Fibroblast of villous mesenchyme (primary cell): ENCODE measurements around the gene NAPSA. TPM values are rescaled to one million over a fixed set of nuclear protein-coding genes. Genes with fewer than 3 reads are reported as not detected.

ENCODE experiments used
- DNase-seq: peaks from one replicate; pipeline ENCODE4 v3.0.0-alpha.2; 2010; ENCODE audit warnings: low read depth
- H3K4me3 ChIP-seq: 2 replicates; pipeline ENCODE4 v1.5.1; 2011; ENCODE audit warnings: low read depth, mild to moderate bottlenecking, low read length
- total RNA-seq: library from RNA; depleted of rRNA; stranded (reverse); fragments of >200 nt; gene quantifications from 2 replicates; pipeline ENCODE4 v1.2.3, GENCODE V29; 2012
- TF ChIP-seq, protein P1 (sequence below): IDR thresholded peaks from 2 replicates; pipeline ENCODE4 v1.5.1; 2012; ENCODE audit warnings: low read depth, mild to moderate bottlenecking, low read length; ENCODE audit not compliant: insufficient read depth

NAPSA gene
- total RNA-seq, 1 donor, result under 0.01 TPM

DNA sequence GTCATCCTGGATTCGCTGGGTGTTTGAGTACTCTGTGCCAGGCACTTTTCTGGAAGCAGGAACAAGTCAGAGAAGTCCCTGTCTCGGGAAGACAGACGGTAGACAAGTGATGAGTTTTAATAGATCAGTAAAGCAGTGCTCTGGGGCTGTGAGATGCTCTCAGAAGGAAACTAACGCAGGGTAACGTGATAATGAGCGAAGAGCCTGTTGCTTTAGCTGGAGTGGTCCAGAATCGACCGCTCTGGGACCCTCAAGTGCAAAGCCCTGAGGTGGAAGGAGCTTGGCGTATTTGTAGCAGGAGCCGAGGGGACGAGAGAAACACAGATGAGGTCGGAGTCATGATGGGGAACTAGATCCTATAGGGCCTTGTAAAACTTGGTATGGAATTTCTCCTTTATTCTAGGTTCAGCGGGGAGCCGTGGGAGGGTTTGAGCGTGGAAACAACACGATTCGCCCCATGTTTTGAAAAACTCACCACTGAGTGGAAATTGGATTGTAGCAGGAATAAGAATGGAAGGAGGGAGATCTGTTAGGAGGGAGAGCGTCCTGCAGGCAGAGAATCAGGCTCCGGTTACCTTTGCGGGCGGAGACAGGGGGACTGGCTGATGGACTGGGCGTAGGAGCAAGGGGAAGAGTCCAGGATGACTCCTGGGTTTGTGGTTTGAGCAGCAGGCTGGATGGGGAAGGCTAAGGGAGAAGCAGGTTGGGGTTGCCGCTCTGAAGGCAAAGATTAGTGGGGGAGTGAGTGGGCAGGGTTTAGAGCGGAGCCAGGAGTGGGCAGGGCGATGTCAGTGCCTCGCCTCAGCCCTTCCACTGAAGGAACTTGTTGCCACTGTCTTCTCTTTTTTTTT lies 19.5 kb upstream of the NAPSA start:
- peak; percentile 16 for DNase-seq
- H3K4me3 ChIP-seq, result peak overlapping the region; percentile 78
- TF ChIP-seq, protein P1, sequence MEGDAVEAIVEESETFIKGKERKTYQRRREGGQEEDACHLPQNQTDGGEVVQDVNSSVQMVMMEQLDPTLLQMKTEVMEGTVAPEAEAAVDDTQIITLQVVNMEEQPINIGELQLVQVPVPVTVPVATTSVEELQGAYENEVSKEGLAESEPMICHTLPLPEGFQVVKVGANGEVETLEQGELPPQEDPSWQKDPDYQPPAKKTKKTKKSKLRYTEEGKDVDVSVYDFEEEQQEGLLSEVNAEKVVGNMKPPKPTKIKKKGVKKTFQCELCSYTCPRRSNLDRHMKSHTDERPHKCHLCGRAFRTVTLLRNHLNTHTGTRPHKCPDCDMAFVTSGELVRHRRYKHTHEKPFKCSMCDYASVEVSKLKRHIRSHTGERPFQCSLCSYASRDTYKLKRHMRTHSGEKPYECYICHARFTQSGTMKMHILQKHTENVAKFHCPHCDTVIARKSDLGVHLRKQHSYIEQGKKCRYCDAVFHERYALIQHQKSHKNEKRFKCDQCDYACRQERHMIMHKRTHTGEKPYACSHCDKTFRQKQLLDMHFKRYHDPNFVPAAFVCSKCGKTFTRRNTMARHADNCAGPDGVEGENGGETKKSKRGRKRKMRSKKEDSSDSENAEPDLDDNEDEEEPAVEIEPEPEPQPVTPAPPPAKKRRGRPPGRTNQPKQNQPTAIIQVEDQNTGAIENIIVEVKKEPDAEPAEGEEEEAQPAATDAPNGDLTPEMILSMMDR, result no peak

DNA sequence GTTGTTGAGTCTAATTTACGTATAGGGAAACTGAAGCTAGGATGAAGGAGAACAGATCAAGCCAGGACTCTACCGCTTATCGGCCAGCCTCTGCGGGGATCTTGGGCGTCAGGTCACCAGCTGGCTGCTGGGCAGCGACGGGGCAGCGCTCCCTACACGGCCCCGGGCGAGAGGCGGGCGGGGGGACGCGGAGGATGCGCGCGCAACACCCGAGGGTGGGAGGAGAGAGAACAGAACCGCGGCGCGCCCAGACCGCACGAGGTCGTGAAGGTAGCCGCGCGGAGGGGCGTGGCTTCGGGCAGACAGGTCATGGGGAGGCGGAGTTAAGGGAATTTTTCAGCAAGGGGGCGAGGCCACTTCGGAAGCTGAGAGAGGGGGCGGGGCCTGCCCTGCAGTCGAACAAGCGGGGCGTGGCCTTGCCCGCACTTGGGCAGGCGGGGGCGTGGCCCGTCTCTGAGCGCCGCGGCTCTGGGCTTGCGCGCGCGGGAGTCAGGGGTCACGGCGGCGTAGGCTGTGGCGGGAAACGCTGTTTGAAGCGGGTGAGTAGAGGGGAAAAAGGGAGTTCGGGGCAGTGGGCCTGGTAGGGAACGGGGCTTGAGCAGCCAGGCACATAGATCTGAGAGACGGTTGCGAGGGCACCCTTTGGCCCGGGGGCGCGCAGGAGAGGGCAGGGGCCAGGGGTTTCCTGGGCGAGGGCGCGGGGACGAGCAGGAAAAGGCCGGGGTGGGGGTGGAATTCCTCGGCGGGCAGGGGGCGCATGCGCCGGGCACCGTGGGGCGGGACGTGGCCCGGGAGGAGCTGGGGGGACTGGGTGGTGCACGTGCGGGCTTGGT lies 18.6 kb upstream of the NAPSA start, which contains the start of gene POLD1:
Gene POLD1, plus strand, starts transcription at position 496 of the 833 bp plus-strand sequence. CDS start 14,505 bp downstream, outside the sequence.
- H3K4me3 ChIP-seq, result peak within 1 kb of the TSS; percentile 78
- TF ChIP-seq, protein P1, result no peak
- DNase-seq, result peak; percentile 98

GRCh38 chr19:50383001-50383851 lies 17.8 kb upstream of the NAPSA start:
- TF ChIP-seq, protein P1, result no peak
- no peak for DNase-seq
- peak overlapping the region; percentile 78 for H3K4me3 ChIP-seq

DNA sequence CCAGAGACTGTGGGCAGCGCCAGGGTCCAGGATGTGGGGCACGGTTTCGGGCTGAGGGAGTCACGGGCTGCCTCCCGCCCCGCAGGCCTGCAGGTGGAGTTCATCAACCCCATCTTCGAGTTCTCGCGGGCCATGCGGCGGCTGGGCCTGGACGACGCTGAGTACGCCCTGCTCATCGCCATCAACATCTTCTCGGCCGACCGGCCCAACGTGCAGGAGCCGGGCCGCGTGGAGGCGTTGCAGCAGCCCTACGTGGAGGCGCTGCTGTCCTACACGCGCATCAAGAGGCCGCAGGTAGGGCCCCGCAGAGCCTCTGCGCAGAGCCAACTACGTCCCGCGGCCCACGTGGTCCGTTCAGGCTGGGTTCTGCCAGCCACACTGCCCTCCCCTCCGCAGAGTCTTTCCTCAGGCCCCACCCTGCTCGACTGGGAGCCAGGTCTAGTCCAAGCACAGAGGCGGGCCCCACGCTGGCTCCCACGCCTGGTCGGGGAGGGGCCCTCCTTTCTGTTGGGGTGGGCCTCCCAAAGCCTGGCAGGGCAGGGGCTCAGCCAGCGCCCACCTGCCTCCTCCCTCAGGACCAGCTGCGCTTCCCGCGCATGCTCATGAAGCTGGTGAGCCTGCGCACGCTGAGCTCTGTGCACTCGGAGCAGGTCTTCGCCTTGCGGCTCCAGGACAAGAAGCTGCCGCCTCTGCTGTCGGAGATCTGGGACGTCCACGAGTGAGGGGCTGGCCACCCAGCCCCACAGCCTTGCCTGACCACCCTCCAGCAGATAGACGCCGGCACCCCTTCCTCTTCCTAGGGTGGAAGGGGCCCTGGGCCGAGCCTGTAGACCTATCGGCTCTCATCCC lies 16.7 kb upstream of the NAPSA start:
- TF ChIP-seq, protein P1, result no peak
- H3K4me3 ChIP-seq, result no peak overlapping the region
- no peak for DNase-seq

DNA sequence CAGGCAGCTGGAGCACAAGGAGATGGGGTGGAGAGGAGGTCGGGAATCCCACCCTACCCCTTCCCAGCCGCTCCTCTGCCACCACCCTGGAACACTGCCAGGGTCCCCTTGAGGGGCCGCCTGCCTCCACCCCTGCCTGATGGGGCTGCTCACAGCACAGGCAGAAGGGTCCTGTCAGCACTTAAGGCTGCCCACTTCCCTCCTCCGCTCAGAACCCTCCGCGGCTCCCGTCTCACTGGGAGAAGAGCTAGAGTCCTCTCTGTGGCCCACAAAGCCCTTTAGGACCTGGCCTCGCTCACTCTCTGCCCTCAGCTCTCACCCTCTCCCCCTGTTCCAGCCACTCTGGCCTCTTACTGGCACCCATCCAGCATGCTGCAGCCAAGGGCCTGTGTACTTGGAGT lies 15.3 kb upstream of the NAPSA start:
- no peak for DNase-seq
- H3K4me3 ChIP-seq, result no peak overlapping the region
- TF ChIP-seq, protein P1, result no peak
